SK-N-SH treated with all-trans-retinoic acid at 6 μM for 48 hours (cell line): ENCODE results near the gene RAVER2.
"Not testable (repeated sequence)": the region's sequence is repeated elsewhere in the genome, so short reads cannot be mapped to it uniquely, and the experiment has no call there.

Experiments used
- ATAC-seq: fragments of 200-7000 bp; cut with Tn5 transposase; 3 replicates; pipeline ENCODE4 v1.9.1; 2020; ENCODE audit warnings: mild to moderate bottlenecking, moderate library complexity
- ARNTL ChIP-seq: fragments of 450-650 bp; formaldehyde crosslinking; IDR thresholded peaks from 2 replicates; pipeline ENCODE4 v1.5.0; 2020; ENCODE audit warnings: low read depth, mild to moderate bottlenecking, moderate library complexity, borderline replicate concordance
- BACH2 ChIP-seq: fragments of 250-450 bp; sonication (Bioruptor Pico); IDR thresholded peaks from 2 replicates; pipeline ENCODE4 v1.9.0; 2021; ENCODE audit warnings: mild to moderate bottlenecking, borderline replicate concordance
- CSDC2 ChIP-seq: fragments of 250-450 bp; sonication (Bioruptor Pico); IDR thresholded peaks from 2 replicates; pipeline ENCODE4 v1.5.0; 2020; ENCODE audit warnings: mild to moderate bottlenecking, moderate library complexity
- ESRRG ChIP-seq: fragments of 250-450 bp; sonication (Bioruptor Pico); IDR thresholded peaks from 2 replicates; pipeline ENCODE4 v1.6.1; 2021; ENCODE audit warnings: mild to moderate bottlenecking
- GLIS3 ChIP-seq: fragments of 250-450 bp; sonication (Bioruptor Pico); IDR thresholded peaks from 2 replicates; pipeline ENCODE4 v1.5.0; 2020; ENCODE audit warnings: mild to moderate bottlenecking, moderate library complexity
- ISL1 ChIP-seq: fragments of 250-450 bp; sonication (Bioruptor Pico); IDR thresholded peaks from 2 replicates; pipeline ENCODE4 v2.1.2; 2022; ENCODE audit warnings: mild to moderate bottlenecking, moderate library complexity
- OSR1 ChIP-seq: fragments of 250-450 bp; sonication (Bioruptor Pico); IDR thresholded peaks from 2 replicates; pipeline ENCODE4 v1.8.0; 2022; ENCODE audit warnings: moderate library complexity, mild to moderate bottlenecking, inconsistent platforms
- PPARA ChIP-seq: fragments of 250-450 bp; sonication (Bioruptor Pico); IDR thresholded peaks from 2 replicates; pipeline ENCODE4 v1.5.0; 2020; ENCODE audit warnings: mild to moderate bottlenecking, borderline replicate concordance
- RARB ChIP-seq: fragments of 250-450 bp; sonication (Bioruptor Pico); IDR thresholded peaks from 2 replicates; pipeline ENCODE4 v1.8.0; 2021; ENCODE audit warnings: mild to moderate bottlenecking, moderate library complexity
- SNAI2 ChIP-seq: fragments of 250-450 bp; sonication (Bioruptor Pico); IDR thresholded peaks from 2 replicates; pipeline ENCODE4 v1.5.0; 2020; ENCODE audit warnings: mild to moderate bottlenecking, moderate library complexity
- TCF4 ChIP-seq: fragments of 250-450 bp; sonication (Bioruptor Pico); IDR thresholded peaks from 2 replicates; pipeline ENCODE4 v1.8.0; 2021; ENCODE audit warnings: mild to moderate bottlenecking, moderate library complexity, borderline replicate concordance
- ZC3H10 ChIP-seq: fragments of 250-450 bp; sonication (Bioruptor Pico); IDR thresholded peaks from 2 replicates; pipeline ENCODE4 v1.5.1; 2021; ENCODE audit warnings: mild to moderate bottlenecking, moderate library complexity
- ZFP3 ChIP-seq: fragments of 250-450 bp; sonication (Bioruptor Pico); IDR thresholded peaks from 2 replicates; pipeline ENCODE4 v1.5.0; 2020; ENCODE audit warnings: mild to moderate bottlenecking, moderate library complexity
- ZFP30 ChIP-seq: fragments of 450-650 bp; formaldehyde crosslinking; IDR thresholded peaks from 2 replicates; pipeline ENCODE4 v1.5.0; 2022; ENCODE audit warnings: mild to moderate bottlenecking, moderate library complexity
- ZNF565 ChIP-seq: fragments of 450-650 bp; formaldehyde crosslinking; conservative IDR thresholded peaks from 2 replicates; pipeline ENCODE4 v1.5.0; 2020; ENCODE audit warnings: low read depth, mild to moderate bottlenecking, moderate library complexity
- ZNF70 ChIP-seq: fragments of 450-650 bp; formaldehyde crosslinking; IDR thresholded peaks from 2 replicates; pipeline ENCODE4 v1.5.0; 2020; ENCODE audit warnings: mild to moderate bottlenecking, moderate library complexity
- ZNF8 ChIP-seq: fragments of 450-650 bp; formaldehyde crosslinking; IDR thresholded peaks from 2 replicates; pipeline ENCODE4 v1.5.0; 2020; ENCODE audit warnings: mild to moderate bottlenecking, moderate library complexity
- TF ChIP-seq, protein P1 (sequence below): fragments of 250-450 bp; sonication (Bioruptor Pico); IDR thresholded peaks from 2 replicates; pipeline ENCODE4 v1.8.0; 2021; ENCODE audit warnings: low read depth, mild to moderate bottlenecking, moderate library complexity, borderline replicate concordance
- TF ChIP-seq, protein P2 (sequence below): fragments of 250-450 bp; sonication (Bioruptor Pico); IDR thresholded peaks from 2 replicates; pipeline ENCODE4 v1.8.0; 2020; ENCODE audit warnings: mild to moderate bottlenecking, moderate library complexity, borderline replicate concordance
- TF ChIP-seq, protein P3 (sequence below): fragments of 250-450 bp; sonication (Bioruptor Pico); IDR thresholded peaks from 2 replicates; pipeline ENCODE4 v1.5.0; 2020; ENCODE audit warnings: mild to moderate bottlenecking, moderate library complexity
- TF ChIP-seq, protein P4 (sequence below): fragments of 250-450 bp; sonication (Bioruptor Pico); IDR thresholded peaks from 2 replicates; pipeline ENCODE4 v1.5.1; 2021; ENCODE audit warnings: mild to moderate bottlenecking, moderate library complexity

RAVER2 gene

DNA sequence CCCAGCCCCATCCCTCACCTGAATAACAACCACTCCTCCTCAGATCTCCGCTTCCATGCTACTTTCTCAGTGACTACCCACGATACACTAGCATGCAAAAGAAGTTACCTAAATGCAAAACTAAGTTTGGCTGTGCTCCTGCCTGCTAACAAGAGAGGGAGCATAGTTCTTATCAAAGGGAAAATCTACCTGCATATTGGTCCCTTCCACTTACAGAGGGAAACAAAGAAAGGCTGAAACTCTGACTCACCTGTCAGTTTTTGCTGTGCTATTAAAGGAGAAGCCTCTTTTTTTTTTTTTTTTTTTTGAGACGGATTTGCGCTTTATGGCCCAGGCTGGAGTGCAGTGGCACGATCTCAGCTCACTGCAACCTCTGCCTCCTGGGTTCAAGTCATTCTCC lies 43.8 kb upstream of the RAVER2 start:
- no peak for TF ChIP-seq ISL1 (CRISPR knock-in tag)
- TF ChIP-seq GLIS3 = no peak
- TF ChIP-seq ZFP3 (CRISPR knock-in tag) = no peak
- no peak for TF ChIP-seq TCF4
- TF ChIP-seq ESRRG = no peak
- no peak for TF ChIP-seq ARNTL (CRISPR knock-in tag)
- ATAC-seq = no peak

DNA sequence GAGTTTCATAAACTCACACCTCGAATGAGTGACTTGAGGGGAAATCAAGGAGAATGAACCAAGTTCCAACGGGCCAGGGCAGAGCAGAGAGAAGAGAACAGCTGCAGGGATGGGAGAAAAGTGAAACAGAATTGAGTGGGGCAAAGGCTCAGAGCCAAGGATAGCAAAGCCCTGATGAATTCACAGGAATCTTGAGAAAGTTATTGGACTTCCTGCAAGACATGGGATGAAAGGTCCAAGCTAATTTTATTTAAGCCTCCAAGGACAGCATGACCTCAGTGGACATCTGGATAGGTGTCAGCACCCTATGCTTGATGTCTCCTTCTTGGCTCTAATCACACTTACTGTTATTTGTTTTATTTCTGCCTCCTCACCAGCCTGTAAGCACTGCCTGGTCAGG lies 43.0 kb upstream of the RAVER2 start:
- TF ChIP-seq, protein P1, sequence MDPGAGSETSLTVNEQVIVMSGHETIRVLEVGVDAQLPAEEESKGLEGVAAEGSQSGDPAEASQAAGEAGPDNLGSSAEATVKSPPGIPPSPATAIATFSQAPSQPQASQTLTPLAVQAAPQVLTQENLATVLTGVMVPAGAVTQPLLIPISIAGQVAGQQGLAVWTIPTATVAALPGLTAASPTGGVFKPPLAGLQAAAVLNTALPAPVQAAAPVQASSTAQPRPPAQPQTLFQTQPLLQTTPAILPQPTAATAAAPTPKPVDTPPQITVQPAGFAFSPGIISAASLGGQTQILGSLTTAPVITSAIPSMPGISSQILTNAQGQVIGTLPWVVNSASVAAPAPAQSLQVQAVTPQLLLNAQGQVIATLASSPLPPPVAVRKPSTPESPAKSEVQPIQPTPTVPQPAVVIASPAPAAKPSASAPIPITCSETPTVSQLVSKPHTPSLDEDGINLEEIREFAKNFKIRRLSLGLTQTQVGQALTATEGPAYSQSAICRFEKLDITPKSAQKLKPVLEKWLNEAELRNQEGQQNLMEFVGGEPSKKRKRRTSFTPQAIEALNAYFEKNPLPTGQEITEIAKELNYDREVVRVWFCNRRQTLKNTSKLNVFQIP (CRISPR knock-in tag) = no peak
- TF ChIP-seq ARNTL (CRISPR knock-in tag) (no peak), ZFP3 (CRISPR knock-in tag) (no peak), SNAI2 (CRISPR knock-in tag) (no peak), PPARA (CRISPR knock-in tag) (no peak), ZC3H10 (CRISPR knock-in tag) (no peak), ESRRG (no peak)
- TF ChIP-seq, protein P2, sequence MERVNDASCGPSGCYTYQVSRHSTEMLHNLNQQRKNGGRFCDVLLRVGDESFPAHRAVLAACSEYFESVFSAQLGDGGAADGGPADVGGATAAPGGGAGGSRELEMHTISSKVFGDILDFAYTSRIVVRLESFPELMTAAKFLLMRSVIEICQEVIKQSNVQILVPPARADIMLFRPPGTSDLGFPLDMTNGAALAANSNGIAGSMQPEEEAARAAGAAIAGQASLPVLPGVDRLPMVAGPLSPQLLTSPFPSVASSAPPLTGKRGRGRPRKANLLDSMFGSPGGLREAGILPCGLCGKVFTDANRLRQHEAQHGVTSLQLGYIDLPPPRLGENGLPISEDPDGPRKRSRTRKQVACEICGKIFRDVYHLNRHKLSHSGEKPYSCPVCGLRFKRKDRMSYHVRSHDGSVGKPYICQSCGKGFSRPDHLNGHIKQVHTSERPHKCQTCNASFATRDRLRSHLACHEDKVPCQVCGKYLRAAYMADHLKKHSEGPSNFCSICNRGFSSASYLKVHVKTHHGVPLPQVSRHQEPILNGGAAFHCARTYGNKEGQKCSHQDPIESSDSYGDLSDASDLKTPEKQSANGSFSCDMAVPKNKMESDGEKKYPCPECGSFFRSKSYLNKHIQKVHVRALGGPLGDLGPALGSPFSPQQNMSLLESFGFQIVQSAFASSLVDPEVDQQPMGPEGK (CRISPR knock-in tag) = no peak
- ATAC-seq = no peak

DNA sequence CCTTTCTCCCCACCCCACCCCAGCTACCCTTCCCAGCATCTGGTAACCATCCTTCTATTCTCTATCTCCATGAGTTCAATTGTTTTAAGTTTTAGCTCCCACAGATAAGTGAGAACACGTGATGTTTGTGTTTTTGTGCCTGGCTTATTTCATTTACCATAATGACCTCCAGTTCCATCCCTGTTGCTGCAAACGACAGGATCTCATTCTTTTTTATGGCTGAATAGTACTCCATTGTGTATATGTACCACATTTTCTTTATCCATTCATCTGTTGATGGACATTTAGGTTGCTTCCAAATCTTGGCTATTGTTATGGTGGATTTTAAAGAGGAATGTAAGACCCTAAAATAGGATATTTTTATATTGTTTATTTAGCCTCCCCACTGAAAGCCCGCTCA lies 42.2 kb upstream of the RAVER2 start:
- ATAC-seq = not testable (repeated sequence)
- peak; percentile 86 for TF ChIP-seq ZNF8 (CRISPR knock-in tag)

DNA sequence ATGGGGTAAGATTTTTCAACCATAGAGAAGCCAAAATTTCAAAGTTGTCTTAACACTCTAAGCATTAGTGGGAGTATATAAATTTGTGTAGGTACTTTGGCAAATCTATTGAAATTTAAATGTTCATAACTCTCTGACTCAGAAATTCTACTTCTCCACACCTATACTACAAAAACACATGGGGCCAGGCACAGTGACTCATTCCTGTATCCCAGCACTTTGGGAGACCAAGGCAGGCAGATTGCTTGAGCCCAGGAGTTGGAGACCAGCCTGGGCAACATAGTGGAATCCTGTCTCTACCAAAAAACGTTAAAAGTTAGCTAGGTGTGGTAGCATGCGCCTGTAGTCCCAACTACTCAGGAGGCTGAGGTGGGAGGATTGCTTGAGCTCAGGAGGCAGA lies 41.3 kb upstream of the RAVER2 start:
- TF ChIP-seq PPARA (CRISPR knock-in tag) (no peak), ZNF565 (CRISPR knock-in tag) (no peak), BACH2 (no peak), ZNF70 (no peak), ZNF8 (CRISPR knock-in tag) (no peak), GLIS3 (no peak), CSDC2 (CRISPR knock-in tag) (no peak)
- TF ChIP-seq, protein P2 (CRISPR knock-in tag) = no peak
- TF ChIP-seq, all 23 proteins: peak for 0
- ATAC-seq = no peak

DNA sequence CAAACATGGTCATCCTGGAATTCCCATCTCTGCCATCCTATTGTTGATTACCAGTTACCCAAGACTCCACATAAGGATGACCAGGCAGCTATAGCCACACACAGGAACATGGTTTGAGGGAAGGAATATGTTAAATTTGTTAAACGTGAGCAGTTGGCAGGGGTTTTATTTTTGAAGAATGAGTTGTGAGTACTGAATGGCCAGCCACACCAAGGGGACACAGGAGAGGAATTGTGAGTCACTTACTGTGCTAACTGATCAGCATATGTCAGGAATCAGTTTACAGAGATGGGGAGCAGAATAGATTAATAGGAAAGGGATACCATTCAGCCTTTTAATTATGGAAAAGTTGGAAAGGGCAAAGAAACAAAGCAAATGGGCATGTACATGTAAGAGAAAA lies 39.3 kb upstream of the RAVER2 start:
- ATAC-seq = no peak
- TF ChIP-seq, protein P1 (CRISPR knock-in tag) = no peak
- TF ChIP-seq ESRRG (no peak), BACH2 (no peak), ZFP30 (CRISPR knock-in tag) (no peak), ZNF565 (CRISPR knock-in tag) (no peak), TCF4 (no peak), ARNTL (CRISPR knock-in tag) (no peak), RARB (no peak), ZNF70 (no peak), OSR1 (CRISPR knock-in tag) (no peak), PPARA (CRISPR knock-in tag) (no peak)
- TF ChIP-seq, protein P3, sequence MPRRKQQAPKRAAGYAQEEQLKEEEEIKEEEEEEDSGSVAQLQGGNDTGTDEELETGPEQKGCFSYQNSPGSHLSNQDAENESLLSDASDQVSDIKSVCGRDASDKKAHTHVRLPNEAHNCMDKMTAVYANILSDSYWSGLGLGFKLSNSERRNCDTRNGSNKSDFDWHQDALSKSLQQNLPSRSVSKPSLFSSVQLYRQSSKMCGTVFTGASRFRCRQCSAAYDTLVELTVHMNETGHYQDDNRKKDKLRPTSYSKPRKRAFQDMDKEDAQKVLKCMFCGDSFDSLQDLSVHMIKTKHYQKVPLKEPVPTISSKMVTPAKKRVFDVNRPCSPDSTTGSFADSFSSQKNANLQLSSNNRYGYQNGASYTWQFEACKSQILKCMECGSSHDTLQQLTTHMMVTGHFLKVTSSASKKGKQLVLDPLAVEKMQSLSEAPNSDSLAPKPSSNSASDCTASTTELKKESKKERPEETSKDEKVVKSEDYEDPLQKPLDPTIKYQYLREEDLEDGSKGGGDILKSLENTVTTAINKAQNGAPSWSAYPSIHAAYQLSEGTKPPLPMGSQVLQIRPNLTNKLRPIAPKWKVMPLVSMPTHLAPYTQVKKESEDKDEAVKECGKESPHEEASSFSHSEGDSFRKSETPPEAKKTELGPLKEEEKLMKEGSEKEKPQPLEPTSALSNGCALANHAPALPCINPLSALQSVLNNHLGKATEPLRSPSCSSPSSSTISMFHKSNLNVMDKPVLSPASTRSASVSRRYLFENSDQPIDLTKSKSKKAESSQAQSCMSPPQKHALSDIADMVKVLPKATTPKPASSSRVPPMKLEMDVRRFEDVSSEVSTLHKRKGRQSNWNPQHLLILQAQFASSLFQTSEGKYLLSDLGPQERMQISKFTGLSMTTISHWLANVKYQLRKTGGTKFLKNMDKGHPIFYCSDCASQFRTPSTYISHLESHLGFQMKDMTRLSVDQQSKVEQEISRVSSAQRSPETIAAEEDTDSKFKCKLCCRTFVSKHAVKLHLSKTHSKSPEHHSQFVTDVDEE = no peak
- TF ChIP-seq, protein P4, sequence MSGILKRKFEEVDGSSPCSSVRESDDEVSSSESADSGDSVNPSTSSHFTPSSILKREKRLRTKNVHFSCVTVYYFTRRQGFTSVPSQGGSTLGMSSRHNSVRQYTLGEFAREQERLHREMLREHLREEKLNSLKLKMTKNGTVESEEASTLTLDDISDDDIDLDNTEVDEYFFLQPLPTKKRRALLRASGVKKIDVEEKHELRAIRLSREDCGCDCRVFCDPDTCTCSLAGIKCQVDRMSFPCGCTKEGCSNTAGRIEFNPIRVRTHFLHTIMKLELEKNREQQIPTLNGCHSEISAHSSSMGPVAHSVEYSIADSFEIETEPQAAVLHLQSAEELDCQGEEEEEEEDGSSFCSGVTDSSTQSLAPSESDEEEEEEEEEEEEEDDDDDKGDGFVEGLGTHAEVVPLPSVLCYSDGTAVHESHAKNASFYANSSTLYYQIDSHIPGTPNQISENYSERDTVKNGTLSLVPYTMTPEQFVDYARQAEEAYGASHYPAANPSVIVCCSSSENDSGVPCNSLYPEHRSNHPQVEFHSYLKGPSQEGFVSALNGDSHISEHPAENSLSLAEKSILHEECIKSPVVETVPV (CRISPR knock-in tag) = no peak
